GM08714 (cell line): Measurements from ENCODE around the gene PACSIN2.

Source experiments
- H3K4me3 ChIP-seq: fragments of 200-500 bp; sonication (Bioruptor generic); 2 replicates; pipeline ENCODE4 v1.5.1; 2014; ENCODE audit warnings: mild to moderate bottlenecking, low read length, inconsistent platforms
- ZNF274 ChIP-seq: IDR thresholded peaks from 2 replicates; pipeline ENCODE4 v1.6.1; 2012; ENCODE audit warnings: mild to moderate bottlenecking, low read depth, low read length

Gene PACSIN2

GRCh38 chr22:42856179-42856864, 158.6 kb downstream of the PACSIN2 start:
- TF ChIP-seq ZNF274, result no peak
- peak overlapping the region; percentile 74 for H3K4me3 ChIP-seq

GRCh38 chr22:42855721-42856120, 159.2 kb downstream of the PACSIN2 start:
- TF ChIP-seq ZNF274, result no peak

GRCh38 chr22:42855211-42855610, 159.7 kb downstream of the PACSIN2 start:
- no peak for TF ChIP-seq ZNF274
- H3K4me3 ChIP-seq, result no peak overlapping the region; the same call in 1 of the 2 replicates

More at GRCh38 chr22:42855721-42856120, 159.2 kb downstream of the PACSIN2 start:
- H3K4me3 ChIP-seq, result peak overlapping the region; percentile 74

- H3K4me3 ChIP-seq, result no peak overlapping the region
- no peak for TF ChIP-seq ZNF274
These were observed 165.9 kb downstream of the PACSIN2 start for GRCh38 chr22:42848941-42849550.

GRCh38 chr22:42847110-42847509, 167.8 kb downstream of the PACSIN2 start:
- no peak overlapping the region for H3K4me3 ChIP-seq
- no peak for TF ChIP-seq ZNF274

- no peak for TF ChIP-seq ZNF274
These were observed 170.2 kb downstream of the PACSIN2 start for GRCh38 chr22:42844756-42845155.

GRCh38 chr22:42842658-42843370, 172.1 kb downstream of the PACSIN2 start:
- no peak overlapping the region for H3K4me3 ChIP-seq
- TF ChIP-seq ZNF274, result no peak

More at GRCh38 chr22:42844756-42845155, 170.2 kb downstream of the PACSIN2 start:
- H3K4me3 ChIP-seq, result no peak overlapping the region

GRCh38 chr22:42841444-42841843, 173.5 kb downstream of the PACSIN2 start:
- TF ChIP-seq ZNF274, result no peak
- no peak overlapping the region for H3K4me3 ChIP-seq

GRCh38 chr22:42837556-42837955, 177.4 kb downstream of the PACSIN2 start:
- TF ChIP-seq ZNF274, result no peak
- no peak overlapping the region for H3K4me3 ChIP-seq

- H3K4me3 ChIP-seq, result no peak overlapping the region
- TF ChIP-seq ZNF274, result no peak
These were observed 178.9 kb downstream of the PACSIN2 start for GRCh38 chr22:42836026-42836425.

- no peak overlapping the region for H3K4me3 ChIP-seq
- no peak for TF ChIP-seq ZNF274
These were observed 180.6 kb downstream of the PACSIN2 start for GRCh38 chr22:42834177-42834949.

GRCh38 chr22:42833104-42833503, 181.8 kb downstream of the PACSIN2 start:
- H3K4me3 ChIP-seq, result no peak overlapping the region
- TF ChIP-seq ZNF274, result no peak

GRCh38 chr22:42831712-42832111, 183.2 kb downstream of the PACSIN2 start:
- no peak for TF ChIP-seq ZNF274
- H3K4me3 ChIP-seq, result no peak overlapping the region

GRCh38 chr22:42830161-42830560, 184.8 kb downstream of the PACSIN2 start:
- TF ChIP-seq ZNF274, result no peak
- H3K4me3 ChIP-seq, result no peak overlapping the region
